ENCODE measurements around the gene APOC3. TPM values are rescaled to one million over a fixed set of nuclear protein-coding genes. Genes with fewer than 3 reads are reported as not detected.

The APOC3 gene
- total RNA-seq, 3 donors from 2014 or later = 0.82 to 4.0 (median 2.0) TPM

GRCh38 chr11:116876656-116877055 lies 46.9 kb downstream of the APOC3 start:
- ATAC-seq (no peak), DNase-seq (no peak)
- Mint-ChIP-seq H3K4me3 (no peak overlapping the region), H3K27me3 (ENCODE audit: low read depth) (no peaks in the 10 kb centered on the region), H3K4me1 (ENCODE audit: low read depth) (peaks cover 13% of the 10 kb centered on the region), H3K9me3 (no peaks in the 10 kb centered on the region), H3K36me3 (ENCODE audit: insufficient read depth) (peaks cover 33% of the 10 kb centered on the region)

GRCh38 chr11:116879800-116880625 lies 50.3 kb downstream of the APOC3 start:
- ATAC-seq = peak; percentile 69 to 71
- H3K4me3 Mint-ChIP-seq = no peak overlapping the region
- H3K9me3 Mint-ChIP-seq = no peaks in the 10 kb centered on the region
- H3K4me1 Mint-ChIP-seq (ENCODE audit: low read depth) = peaks cover 17% of the 10 kb centered on the region
- no peak for DNase-seq
- H3K27me3 Mint-ChIP-seq (ENCODE audit: low read depth) = no peaks in the 10 kb centered on the region
- H3K36me3 Mint-ChIP-seq (ENCODE audit: insufficient read depth) = peaks cover 21% of the 10 kb centered on the region

GRCh38 chr11:116881143-116881542 lies 51.4 kb downstream of the APOC3 start:
- Mint-ChIP-seq H3K4me3 (no peak overlapping the region), H3K4me1 (ENCODE audit: low read depth) (peaks cover 17% of the 10 kb centered on the region), H3K9me3 (no peaks in the 10 kb centered on the region), H3K36me3 (ENCODE audit: insufficient read depth) (peaks cover 18% of the 10 kb centered on the region), H3K27me3 (ENCODE audit: low read depth) (no peaks in the 10 kb centered on the region)
- ATAC-seq (no peak), DNase-seq (no peak)

- ATAC-seq = peak; percentile 89 to 90
Observed at GRCh38 chr11:116882386-116882785, 52.7 kb downstream of the APOC3 start.

More at GRCh38 chr11:116882386-116882785, 52.7 kb downstream of the APOC3 start:
- Mint-ChIP-seq H3K4me1 (ENCODE audit: low read depth) (peaks cover 17% of the 10 kb centered on the region), H3K4me3 (no peak overlapping the region), H3K27me3 (ENCODE audit: low read depth) (no peaks in the 10 kb centered on the region), H3K9me3 (no peaks in the 10 kb centered on the region), H3K36me3 (ENCODE audit: insufficient read depth) (peaks cover 19% of the 10 kb centered on the region)
- no peak for DNase-seq

Other genes starting within 250 kb of the APOC3 start
- gene BUD13, start 56.9 kb upstream of the APOC3 start, total RNA-seq = 10 to 100 TPM; 26.3 to 28.5 (median 27.7) TPM
- gene ZPR1, start 41.9 kb upstream of the APOC3 start, total RNA-seq = 100 to 1,000 TPM; 140 to 145 (median 142) TPM
- not detected for gene APOA5, start 38.0 kb upstream of the APOC3 start, total RNA-seq
- gene APOA4, start 6.6 kb upstream of the APOC3 start, total RNA-seq = not detected
- 1 to 10 TPM; 1.4 to 2.9 (median 2.1) TPM for gene APOA1, start 7.7 kb downstream of the APOC3 start, total RNA-seq